ENCODE results near the gene SNX9.

Gene SNX9

GRCh38 chr6:157867981-157868380, 44.9 kb downstream of the SNX9 start:
- POLR2A ChIA-PET = no interaction called here
- H3K4me1 ChIP-seq (ENCODE audit: control insufficient read depth, insufficient read depth, low read length) = peaks cover 6% of the 10 kb centered on the region; the same call in 1 of the 2 replicates
- no peak overlapping the region for H3K27ac ChIP-seq (ENCODE audit: extremely low read depth, low read depth, low read length)
- CTCF ChIA-PET = interaction anchor here (0.5 to 1.8 kb wide), 3 partner anchors 76 to 111 kb away, joined by 5 to 6 read pairs (median 6); no protein-coding TSS in a partner anchor
- H3K36me3 ChIP-seq (ENCODE audit: control insufficient read depth in 2 of 2, insufficient read depth in 1 of 2, low read length in 2 of 2) = peaks cover 3 to 26% of the 10 kb centered on the region in 2 experiments; a peak in 2 of 3 replicates
- no peak overlapping the region for H3K4me3 ChIP-seq (ENCODE audit: low read depth, low read length)
- H3K9me3 ChIP-seq (ENCODE audit: control insufficient read depth, insufficient read depth, low read depth, low read length) = no peaks in the 10 kb centered on the region
- TF ChIP-seq ZNF548 (tag by site-specific recombination; IDR thresholded peaks at IDR 0.05) (no peak), PRDM2 (tag by site-specific recombination; IDR thresholded peaks at IDR 0.05; ENCODE audit: borderline replicate concordance) (no peak), ZNF777 (tag by site-specific recombination; IDR thresholded peaks at IDR 0.05; ENCODE audit: borderline replicate concordance) (no peak), KLF16 (tag by site-specific recombination; IDR thresholded peaks at IDR 0.05) (no peak), ZFP37 (tag by site-specific recombination; IDR thresholded peaks at IDR 0.05) (no peak), MYNN (tag by site-specific recombination; IDR thresholded peaks at IDR 0.05; ENCODE audit: borderline replicate concordance) (no peak)

DNA sequence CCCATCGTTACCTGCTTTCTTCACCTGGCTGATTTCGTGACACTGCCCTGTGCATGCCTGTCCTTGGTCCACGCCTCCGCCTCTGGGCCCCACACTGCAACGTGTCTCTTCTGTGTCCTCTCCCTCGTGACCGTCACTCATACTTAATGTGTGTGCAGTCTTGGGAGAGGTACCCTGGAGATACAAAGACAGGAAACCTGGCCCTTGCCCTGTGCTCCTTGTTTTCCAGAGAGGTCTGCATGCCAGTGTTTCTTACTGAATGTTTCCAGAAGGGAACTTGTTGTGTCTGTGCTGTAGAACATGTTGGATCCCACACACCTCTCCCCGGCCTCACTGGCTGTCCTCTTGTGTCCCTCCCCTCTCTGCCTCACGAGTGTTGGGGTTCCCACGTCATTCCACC, 45.8 kb downstream of the SNX9 start:
- POLR2A ChIA-PET = no interaction called here
- Histone ChIP-seq H3K9me3 (ENCODE audit: control insufficient read depth, insufficient read depth, low read depth, low read length) (no peaks in the 10 kb centered on the region), H3K4me1 (ENCODE audit: control insufficient read depth, insufficient read depth, low read length) (peaks cover 4% of the 10 kb centered on the region; the same call in 1 of the 2 replicates), H3K36me3 (ENCODE audit: control insufficient read depth in 2 of 2, insufficient read depth in 1 of 2, low read length in 2 of 2) (peaks cover 4 to 27% of the 10 kb centered on the region in 2 experiments; a peak in 2 of 3 replicates), H3K27ac (ENCODE audit: extremely low read depth, low read depth, low read length) (no peak overlapping the region), H3K4me3 (ENCODE audit: low read depth, low read length) (no peak overlapping the region)
- CTCF ChIA-PET = interaction anchor here (0.6 to 1.8 kb wide), 2 partner anchors 112 to 226 kb away, joined by 5 to 6 read pairs; no protein-coding TSS in a partner anchor
- TF ChIP-seq ZBTB6 (tag by site-specific recombination; IDR thresholded peaks at IDR 0.05) = no peak
- TF ChIP-seq, protein P1, sequence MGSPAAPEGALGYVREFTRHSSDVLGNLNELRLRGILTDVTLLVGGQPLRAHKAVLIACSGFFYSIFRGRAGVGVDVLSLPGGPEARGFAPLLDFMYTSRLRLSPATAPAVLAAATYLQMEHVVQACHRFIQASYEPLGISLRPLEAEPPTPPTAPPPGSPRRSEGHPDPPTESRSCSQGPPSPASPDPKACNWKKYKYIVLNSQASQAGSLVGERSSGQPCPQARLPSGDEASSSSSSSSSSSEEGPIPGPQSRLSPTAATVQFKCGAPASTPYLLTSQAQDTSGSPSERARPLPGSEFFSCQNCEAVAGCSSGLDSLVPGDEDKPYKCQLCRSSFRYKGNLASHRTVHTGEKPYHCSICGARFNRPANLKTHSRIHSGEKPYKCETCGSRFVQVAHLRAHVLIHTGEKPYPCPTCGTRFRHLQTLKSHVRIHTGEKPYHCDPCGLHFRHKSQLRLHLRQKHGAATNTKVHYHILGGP (tag by site-specific recombination; IDR thresholded peaks at IDR 0.05) = no peak
- no peak for TF ChIP-seq ZNF211 (tag by site-specific recombination; IDR thresholded peaks at IDR 0.05; ENCODE audit: low read depth)
- TF ChIP-seq, protein P2, sequence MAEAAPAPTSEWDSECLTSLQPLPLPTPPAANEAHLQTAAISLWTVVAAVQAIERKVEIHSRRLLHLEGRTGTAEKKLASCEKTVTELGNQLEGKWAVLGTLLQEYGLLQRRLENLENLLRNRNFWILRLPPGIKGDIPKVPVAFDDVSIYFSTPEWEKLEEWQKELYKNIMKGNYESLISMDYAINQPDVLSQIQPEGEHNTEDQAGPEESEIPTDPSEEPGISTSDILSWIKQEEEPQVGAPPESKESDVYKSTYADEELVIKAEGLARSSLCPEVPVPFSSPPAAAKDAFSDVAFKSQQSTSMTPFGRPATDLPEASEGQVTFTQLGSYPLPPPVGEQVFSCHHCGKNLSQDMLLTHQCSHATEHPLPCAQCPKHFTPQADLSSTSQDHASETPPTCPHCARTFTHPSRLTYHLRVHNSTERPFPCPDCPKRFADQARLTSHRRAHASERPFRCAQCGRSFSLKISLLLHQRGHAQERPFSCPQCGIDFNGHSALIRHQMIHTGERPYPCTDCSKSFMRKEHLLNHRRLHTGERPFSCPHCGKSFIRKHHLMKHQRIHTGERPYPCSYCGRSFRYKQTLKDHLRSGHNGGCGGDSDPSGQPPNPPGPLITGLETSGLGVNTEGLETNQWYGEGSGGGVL (tag by site-specific recombination; IDR thresholded peaks at IDR 0.05) = no peak
- TF ChIP-seq, protein P3, sequence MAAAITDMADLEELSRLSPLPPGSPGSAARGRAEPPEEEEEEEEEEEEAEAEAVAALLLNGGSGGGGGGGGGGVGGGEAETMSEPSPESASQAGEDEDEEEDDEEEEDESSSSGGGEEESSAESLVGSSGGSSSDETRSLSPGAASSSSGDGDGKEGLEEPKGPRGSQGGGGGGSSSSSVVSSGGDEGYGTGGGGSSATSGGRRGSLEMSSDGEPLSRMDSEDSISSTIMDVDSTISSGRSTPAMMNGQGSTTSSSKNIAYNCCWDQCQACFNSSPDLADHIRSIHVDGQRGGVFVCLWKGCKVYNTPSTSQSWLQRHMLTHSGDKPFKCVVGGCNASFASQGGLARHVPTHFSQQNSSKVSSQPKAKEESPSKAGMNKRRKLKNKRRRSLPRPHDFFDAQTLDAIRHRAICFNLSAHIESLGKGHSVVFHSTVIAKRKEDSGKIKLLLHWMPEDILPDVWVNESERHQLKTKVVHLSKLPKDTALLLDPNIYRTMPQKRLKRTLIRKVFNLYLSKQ (tag by site-specific recombination; IDR thresholded peaks at IDR 0.05; ENCODE audit: borderline replicate concordance) = no peak
- no peak for TF ChIP-seq KLF10 (tag by site-specific recombination; IDR thresholded peaks at IDR 0.05)
- no peak for TF ChIP-seq ZNF777 (tag by site-specific recombination; IDR thresholded peaks at IDR 0.05; ENCODE audit: borderline replicate concordance)
- TF ChIP-seq ZNF473 (tag by site-specific recombination; IDR thresholded peaks at IDR 0.05) = no peak
- TF ChIP-seq ZBTB48 (tag by site-specific recombination; IDR thresholded peaks at IDR 0.05) = no peak
- TF ChIP-seq ZNF501 (tag by site-specific recombination; IDR thresholded peaks at IDR 0.05) = no peak
- TF ChIP-seq ZBTB17 (tag by site-specific recombination; IDR thresholded peaks at IDR 0.05) = no peak
- no peak for TF ChIP-seq ZNF571 (tag by site-specific recombination; IDR thresholded peaks at IDR 0.05)

All from HEK293 (cell line).